Vagina (tissue), 2 donors: Measurements from ENCODE around the gene ACOX2.

ENCODE experiments used
- POLR2A ChIP-seq, 2 donors: fragments of 450-650 bp; IDR thresholded peaks; one replicate each; pipeline ENCODE4 v1.6.1; 2017; ENCODE audit warnings: antibody characterized with exemption in 2 of 2, mild to moderate bottlenecking in 2 of 2, moderate library complexity in 2 of 2
- POLR2AphosphoS5 ChIP-seq, 2 donors: sonication (generic); formaldehyde crosslinking; IDR thresholded peaks; one replicate each; pipeline ENCODE4 v1.9.0; 2017; ENCODE audit warnings: antibody characterized with exemption in 2 of 2, mild to moderate bottlenecking in 2 of 2, low read depth in 1 of 2; ENCODE audit not compliant: insufficient read depth in 1 of 2

- TF ChIP-seq POLR2A (IDR thresholded peaks at IDR 0.05) (no peak), POLR2AphosphoS5 (IDR thresholded peaks at IDR 0.05; ENCODE audit: insufficient read depth in 1 of 2, low read depth in 1 of 2) (no peak)
Observed at GRCh38 chr3:58502872-58503271, 34.1 kb downstream of the ACOX2 start.
